Measurements from ENCODE around the gene SETD1A.

SETD1A gene

DNA sequence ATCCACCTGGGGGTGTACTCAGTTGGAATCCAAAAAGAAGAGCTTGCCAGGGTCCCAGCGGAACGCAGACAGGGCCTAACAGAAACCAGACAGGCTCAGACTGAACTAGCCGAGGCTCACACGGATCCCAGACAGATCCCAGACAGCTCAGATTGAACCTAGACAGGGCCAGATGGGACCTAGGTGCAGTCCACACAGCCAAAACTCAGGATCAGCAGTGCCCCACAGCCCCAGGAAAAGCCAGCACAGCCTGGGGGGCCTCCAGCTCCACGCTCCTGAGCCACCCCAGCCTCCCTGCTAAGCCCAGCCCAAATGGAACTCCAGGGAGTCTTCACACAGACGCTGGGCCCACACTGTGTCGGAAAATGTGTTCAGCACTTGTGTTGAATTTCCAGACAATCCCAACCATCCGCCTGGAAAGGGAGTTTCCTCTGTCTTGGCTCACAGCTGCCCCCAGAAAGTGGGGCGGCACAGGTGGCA is 45.3 kb downstream of the SETD1A start:
- H3K27ac ChIP-seq, result no peak overlapping the region
- TF ChIP-seq ZFX (IDR thresholded peaks at IDR 0.05), result no peak
- TF ChIP-seq, protein P1, sequence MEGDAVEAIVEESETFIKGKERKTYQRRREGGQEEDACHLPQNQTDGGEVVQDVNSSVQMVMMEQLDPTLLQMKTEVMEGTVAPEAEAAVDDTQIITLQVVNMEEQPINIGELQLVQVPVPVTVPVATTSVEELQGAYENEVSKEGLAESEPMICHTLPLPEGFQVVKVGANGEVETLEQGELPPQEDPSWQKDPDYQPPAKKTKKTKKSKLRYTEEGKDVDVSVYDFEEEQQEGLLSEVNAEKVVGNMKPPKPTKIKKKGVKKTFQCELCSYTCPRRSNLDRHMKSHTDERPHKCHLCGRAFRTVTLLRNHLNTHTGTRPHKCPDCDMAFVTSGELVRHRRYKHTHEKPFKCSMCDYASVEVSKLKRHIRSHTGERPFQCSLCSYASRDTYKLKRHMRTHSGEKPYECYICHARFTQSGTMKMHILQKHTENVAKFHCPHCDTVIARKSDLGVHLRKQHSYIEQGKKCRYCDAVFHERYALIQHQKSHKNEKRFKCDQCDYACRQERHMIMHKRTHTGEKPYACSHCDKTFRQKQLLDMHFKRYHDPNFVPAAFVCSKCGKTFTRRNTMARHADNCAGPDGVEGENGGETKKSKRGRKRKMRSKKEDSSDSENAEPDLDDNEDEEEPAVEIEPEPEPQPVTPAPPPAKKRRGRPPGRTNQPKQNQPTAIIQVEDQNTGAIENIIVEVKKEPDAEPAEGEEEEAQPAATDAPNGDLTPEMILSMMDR (conservative IDR thresholded peaks at IDR 0.05), result no peak

DNA sequence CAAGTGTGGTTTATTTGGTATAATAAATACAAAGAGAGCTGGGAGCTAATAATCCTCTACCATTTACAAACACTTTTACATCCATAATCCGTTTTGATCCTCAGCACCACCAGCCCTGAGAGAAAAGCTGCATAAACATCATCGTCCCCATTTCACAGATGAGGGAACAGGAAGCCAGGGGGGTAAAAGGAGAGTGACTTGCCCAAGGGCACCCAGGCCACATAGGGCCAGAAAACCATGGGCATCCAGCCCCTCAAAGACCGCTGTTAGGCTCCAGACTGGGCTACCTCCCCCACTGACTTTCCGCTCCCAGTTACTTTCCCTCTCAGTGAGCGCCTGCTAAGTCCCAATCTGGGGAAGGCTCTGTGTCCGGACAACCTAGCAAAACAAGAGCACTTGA is 46.2 kb downstream of the SETD1A start:
- TF ChIP-seq, protein P1 (conservative IDR thresholded peaks at IDR 0.05), result no peak
- no peak for TF ChIP-seq ZFX (IDR thresholded peaks at IDR 0.05)
- no peak overlapping the region for H3K27ac ChIP-seq

- no peak for TF ChIP-seq ZFX (IDR thresholded peaks at IDR 0.05)
- TF ChIP-seq, protein P1 (conservative IDR thresholded peaks at IDR 0.05), result no peak
- H3K27ac ChIP-seq, result no peak overlapping the region
Observed at GRCh38 chr16:31004658-31005057, 47.1 kb downstream of the SETD1A start.

DNA sequence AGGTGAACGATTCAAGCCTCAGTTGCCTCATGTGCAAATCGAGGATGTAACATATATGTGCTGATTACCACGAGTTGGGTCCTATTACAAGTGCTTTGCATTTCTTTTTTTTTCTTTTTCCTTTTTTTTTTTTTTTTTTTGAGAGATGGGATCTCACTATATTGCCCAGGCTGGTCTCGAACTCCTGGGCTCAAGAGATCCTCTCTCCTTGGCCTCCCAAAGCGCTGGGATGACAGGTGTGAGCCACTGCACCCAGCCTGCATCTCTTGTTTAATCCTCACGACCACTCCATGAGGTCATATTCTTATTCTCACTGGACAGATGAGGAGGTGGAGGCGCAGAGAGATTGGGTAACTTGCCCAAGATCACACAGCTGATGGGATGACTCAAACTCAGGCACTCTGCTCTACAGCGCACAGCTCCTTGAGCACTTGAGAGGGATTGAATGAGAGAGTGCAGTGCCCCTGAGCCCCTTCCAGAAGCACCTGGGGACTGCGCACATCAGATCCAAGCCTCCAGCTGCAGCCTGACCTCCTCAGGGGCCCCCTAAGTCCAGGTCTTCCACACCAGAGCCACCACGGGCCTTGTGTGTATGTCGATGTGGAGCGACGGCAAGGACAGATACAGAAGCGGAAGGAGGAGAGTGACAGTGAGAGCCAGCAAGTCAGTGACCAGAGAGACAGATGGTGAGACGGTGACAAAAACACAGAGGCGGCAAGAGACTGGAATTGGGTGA is 48.0 kb downstream of the SETD1A start:
- TF ChIP-seq ZFX (IDR thresholded peaks at IDR 0.05), result no peak
- H3K27ac ChIP-seq, result no peak overlapping the region

- no peak for TF ChIP-seq ZFX (IDR thresholded peaks at IDR 0.05)
- TF ChIP-seq, protein P1 (conservative IDR thresholded peaks at IDR 0.05), result no peak
Observed at GRCh38 chr16:31006086-31006385, 48.5 kb downstream of the SETD1A start.

GRCh38 chr16:31006589-31006988 is 49.0 kb downstream of the SETD1A start:
- TF ChIP-seq, protein P1 (conservative IDR thresholded peaks at IDR 0.05), result no peak
- TF ChIP-seq ZFX (IDR thresholded peaks at IDR 0.05), result no peak

More at GRCh38 chr16:31006086-31006385, 48.5 kb downstream of the SETD1A start:
- no peak overlapping the region for H3K27ac ChIP-seq

DNA sequence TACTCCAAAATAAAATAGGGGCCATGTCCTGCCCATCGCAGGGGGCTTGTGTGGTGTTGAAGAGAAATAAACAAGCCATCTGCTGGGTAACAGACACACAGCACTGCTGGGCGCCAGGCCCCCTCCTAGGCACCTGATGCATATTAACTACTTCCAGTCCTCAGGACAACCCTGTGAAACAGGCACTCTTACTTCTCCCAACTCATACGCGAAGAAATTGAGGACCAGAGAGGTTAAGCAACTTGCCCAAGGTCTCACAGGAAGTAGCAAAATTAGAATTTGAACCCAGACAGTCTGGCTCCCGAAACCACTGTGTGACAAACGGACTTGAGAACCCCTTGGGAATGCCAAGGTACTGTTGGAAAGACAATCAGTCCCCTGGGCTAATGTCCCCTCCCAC is 50.1 kb downstream of the SETD1A start:
- TF ChIP-seq, protein P1 (conservative IDR thresholded peaks at IDR 0.05), result no peak
- no peak for TF ChIP-seq ZFX (IDR thresholded peaks at IDR 0.05)
- H3K27ac ChIP-seq, result no peak overlapping the region

More at GRCh38 chr16:31006589-31006988, 49.0 kb downstream of the SETD1A start:
- H3K27ac ChIP-seq, result no peak overlapping the region

DNA sequence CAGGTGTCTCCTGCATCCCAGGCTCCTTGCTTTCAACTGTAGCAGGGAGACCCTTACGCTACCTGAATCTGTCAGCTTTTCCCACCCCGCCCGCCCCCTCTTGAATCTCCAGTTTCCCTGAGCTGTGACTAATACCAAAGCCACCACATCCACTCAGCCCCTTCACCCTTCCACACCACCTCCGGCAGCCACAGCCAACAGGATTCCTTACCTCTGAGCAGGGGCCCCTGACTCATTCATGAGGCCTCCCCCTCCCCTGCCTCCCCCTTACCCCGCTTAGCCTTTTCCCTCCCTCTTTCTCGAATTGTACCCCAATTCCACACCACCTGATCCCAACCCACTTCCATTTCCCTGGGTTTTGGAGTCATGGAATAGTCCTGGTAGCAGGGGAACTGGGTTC is 50.6 kb downstream of the SETD1A start:
- H3K27ac ChIP-seq, result no peak overlapping the region

More for the DNA sequence above, 50.6 kb downstream of the SETD1A start:
- no peak for TF ChIP-seq ZFX (IDR thresholded peaks at IDR 0.05)
- TF ChIP-seq, protein P1 (conservative IDR thresholded peaks at IDR 0.05), result no peak
